ENCODE measurements around the gene HDDC2.
"Not testable (repeated sequence)": the region's sequence is repeated elsewhere in the genome, so short reads cannot be mapped to it uniquely, and the experiment has no call there.

Gene HDDC2

DNA sequence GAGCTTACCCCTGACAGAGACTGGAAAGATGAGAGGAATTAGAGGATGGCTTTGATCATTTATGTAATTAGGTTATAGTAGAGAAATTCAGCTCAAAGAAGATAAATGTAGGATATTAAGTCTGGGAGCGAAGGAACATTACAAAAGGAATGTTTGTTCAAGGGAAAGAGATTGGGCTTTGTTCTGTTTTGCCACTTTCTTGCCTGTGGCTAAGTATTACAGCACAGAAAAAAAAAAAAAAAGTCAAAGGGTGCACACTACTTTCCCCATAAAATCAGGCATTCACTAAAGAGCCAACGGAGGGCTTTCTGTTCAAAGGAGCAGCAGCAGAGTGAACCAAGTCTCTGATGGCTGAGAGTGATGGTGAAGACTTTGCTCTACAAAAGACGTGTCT is 5.0 kb upstream of the HDDC2 start:
- no peak for DNase-seq (ENCODE audit: low read depth)

- no peak for DNase-seq (ENCODE audit: low read depth)
Measured at GRCh38 chr6:125304970-125305660, 3.3 kb upstream of the HDDC2 start.

DNA sequence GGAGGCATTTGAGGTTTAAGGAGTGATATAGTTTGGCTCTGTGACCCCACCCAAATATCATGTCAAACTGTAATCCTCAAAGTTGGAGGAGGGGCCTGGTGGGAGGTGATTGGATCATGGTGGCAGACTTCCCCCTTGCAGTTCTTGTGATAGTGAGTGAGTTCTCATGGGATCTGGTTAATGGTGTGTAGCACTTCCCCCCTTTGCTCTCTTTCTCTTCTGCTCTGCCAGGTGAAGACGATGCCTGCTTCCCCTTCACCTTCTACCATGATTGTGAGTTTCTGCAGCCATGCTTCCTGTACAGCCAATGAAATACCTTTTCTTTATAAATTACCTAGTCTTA is 1.7 kb upstream of the HDDC2 start:
- DNase-seq (ENCODE audit: low read depth) = no peak

- DNase-seq (ENCODE audit: low read depth) = no peak
Measured at GRCh38 chr6:125302840-125303511, 1.2 kb upstream of the HDDC2 start.

- no peak for DNase-seq (ENCODE audit: low read depth)
Measured at GRCh38 chr6:125300992-125301434, 754 bp downstream of the HDDC2 start.

GRCh38 chr6:125299257-125299656 is 2.5 kb downstream of the HDDC2 start:
- no peak for DNase-seq (ENCODE audit: low read depth)

GRCh38 chr6:125296471-125296870 is 5.3 kb downstream of the HDDC2 start:
- no peak for DNase-seq (ENCODE audit: low read depth)

- DNase-seq (ENCODE audit: low read depth) = no peak
Measured at GRCh38 chr6:125294925-125295324, 6.8 kb downstream of the HDDC2 start.

DNA sequence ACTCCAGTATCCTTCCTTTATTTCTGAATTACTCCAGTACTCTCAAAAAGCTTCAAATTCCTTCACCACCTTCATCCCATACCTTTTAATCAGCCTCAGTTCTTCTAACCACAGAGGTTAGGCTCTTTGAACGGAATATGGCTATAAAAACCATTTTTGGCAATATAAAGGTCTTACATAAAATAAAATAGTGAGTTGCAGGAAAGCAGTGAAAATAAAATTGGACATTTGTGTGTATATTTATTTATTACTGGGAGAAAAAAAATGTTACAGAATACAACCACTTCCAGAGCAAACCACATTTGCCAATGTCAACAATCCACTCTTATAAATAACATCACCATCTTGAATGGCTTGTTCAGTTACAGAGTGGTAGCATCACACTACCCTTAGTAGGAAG is 7.7 kb downstream of the HDDC2 start:
- no peak for DNase-seq (ENCODE audit: low read depth)

DNA sequence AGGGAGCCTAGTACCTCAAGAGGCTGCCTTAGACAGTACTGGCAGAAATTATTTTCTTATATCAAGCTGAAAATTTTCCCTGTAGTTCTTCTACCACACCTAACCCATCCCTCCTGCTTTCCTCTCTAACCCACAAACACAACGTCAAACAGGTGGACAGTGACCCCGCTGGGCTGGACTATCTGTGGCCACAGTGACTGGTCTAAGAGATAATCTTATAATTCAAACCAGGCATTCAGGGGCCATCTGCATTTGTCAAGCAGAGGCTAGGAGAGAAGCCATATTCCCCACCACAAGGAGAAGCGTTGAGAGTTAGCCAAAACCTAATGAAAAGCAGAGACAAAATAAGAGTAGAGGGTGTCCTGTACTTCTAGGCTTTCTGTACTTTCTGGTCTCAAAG is 8.2 kb downstream of the HDDC2 start:
- DNase-seq (ENCODE audit: low read depth) = no peak

- no peak for DNase-seq (ENCODE audit: low read depth)
Measured at GRCh38 chr6:125287718-125288117, 14.0 kb downstream of the HDDC2 start.

DNA sequence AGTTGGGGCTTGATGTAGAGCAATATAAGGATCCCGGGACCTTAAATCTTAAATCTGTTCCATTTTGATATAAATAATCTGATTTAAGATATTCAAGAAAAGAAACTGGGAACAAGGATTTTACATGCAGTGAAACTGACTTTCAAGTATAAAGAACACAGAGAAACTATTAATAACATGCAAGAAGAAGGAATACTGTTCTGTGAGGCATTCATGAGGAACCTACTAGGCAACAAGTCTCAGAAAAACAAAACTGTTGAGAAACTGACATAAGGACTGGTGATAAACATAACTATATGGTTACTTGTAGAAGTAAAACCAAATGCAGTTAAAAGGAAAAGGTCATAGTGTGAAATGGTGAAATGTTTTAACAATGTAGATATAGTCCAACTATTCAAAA is 15.8 kb downstream of the HDDC2 start:
- no peak for DNase-seq (ENCODE audit: low read depth)

GRCh38 chr6:125285353-125285752 is 16.4 kb downstream of the HDDC2 start:
- DNase-seq (ENCODE audit: low read depth) = no peak

DNA sequence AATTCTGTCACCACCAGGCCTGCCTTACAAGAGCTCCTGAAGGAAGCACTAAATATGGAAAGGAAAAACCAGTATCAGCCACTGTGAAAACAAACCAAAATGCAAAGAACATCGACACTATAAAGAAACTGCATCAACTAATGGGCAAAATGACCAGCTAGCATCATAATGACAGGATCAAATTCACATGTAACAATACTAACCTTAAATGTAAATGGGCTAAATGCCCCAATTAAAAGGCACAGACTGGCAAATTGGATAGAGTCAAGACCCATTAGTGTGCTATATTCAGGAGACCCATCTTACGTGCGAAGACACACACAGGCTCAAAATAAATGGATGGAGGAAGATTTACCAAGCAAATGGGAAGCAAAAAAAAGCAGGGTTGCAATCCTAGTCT is 19.3 kb downstream of the HDDC2 start:
- not testable (repeated sequence) for DNase-seq (ENCODE audit: low read depth)

DNA sequence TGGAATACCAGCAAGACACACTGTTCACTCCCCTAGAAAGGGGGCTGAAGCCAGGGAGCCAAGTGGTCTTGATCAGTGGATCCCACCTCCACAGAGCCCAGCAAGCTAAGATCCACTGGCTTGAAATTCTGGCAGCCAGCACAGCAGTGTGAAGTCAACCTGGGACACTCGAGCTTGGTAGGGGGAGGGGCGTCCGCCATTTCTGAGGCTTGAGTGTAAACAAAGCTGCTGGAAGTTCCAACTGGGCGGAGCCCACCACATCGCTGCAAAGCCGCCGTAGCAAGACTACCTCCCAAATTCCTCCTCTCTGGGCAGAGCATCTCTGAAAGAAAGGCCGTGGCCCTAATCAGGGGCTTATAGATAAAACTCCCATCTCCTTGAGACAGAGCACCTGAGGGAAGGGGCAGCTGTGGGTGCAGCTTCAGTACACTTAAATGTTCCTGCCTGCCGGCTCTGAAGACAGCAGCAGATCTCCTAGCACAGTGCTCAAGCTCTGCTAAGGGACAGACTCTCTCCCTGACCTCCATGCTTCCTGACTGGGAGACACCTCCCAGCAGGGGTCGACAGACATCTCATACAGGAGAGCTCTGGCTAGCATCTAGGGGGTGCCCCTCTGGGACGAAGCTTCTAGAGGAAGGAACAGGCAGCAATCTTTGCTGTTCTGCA is 21.3 kb downstream of the HDDC2 start:
- not testable (repeated sequence) for DNase-seq (ENCODE audit: low read depth)

DNA sequence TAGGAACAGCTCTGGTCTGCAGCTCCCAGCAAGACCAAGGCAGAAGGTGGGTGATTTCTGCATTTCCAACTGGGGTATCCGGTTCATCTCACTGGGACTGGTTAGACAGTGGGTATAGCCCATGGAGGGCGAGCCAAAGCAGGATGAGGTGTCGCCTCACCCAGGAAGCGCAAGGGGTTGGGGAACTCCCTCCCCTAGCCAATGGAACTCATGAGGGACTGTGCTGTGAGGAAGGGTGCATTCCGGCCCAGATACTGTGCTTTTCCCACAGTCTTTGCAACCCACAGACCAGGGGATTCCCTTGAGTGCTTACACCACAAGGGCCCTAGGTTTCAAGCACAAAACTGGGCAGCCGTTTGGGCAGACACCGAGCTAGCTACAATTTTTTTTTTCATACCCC is 21.8 kb downstream of the HDDC2 start:
- no peak for DNase-seq (ENCODE audit: low read depth)

GRCh38 chr6:125277838-125278237 is 23.9 kb downstream of the HDDC2 start:
- no peak for DNase-seq (ENCODE audit: low read depth)

DNA sequence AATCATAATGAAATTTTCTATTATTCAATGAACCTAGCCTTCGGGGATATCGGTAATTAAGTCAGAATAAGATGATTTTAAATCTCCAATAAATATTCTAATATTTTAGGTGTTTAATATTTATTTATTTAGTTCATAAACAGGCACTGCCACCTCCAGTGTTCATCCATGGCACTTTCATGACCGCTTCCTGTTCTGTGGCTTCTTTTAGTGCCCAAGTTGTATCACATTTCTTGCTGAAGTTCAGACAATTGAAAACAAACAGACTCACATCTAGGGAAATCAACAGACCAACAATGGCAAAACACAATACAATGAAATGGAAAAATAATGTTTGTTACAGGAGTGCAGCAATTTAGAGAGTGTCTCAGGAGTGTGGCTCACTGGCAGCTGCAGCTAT is 26.0 kb downstream of the HDDC2 start:
- no peak for DNase-seq (ENCODE audit: low read depth)

DNA sequence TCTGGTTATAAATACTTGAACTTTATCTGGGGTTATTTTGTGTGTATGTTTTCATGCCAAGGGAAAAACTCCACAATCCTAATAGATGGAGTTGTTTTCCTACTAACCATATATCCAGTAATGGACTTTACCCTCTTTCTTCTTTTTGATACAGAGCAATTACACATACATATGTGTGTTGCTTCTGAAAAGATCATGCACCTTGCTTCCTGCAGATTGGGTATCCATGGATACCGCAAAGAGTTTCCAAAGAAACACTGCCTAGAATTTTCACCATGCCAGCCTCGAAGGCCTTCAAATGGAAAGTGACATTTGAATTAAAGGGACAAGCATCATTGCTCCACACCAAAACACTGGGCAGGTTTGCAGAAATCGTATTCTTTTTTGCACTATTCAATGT is 26.8 kb downstream of the HDDC2 start:
- DNase-seq (ENCODE audit: low read depth) = no peak

- no peak for DNase-seq (ENCODE audit: low read depth)
Measured at GRCh38 chr6:125273965-125274364, 27.8 kb downstream of the HDDC2 start.

GRCh38 chr6:125273251-125273650 is 28.5 kb downstream of the HDDC2 start:
- no peak for DNase-seq (ENCODE audit: low read depth)

- no peak for DNase-seq (ENCODE audit: low read depth)
Measured at GRCh38 chr6:125271486-125272159, 30.1 kb downstream of the HDDC2 start.

DNA sequence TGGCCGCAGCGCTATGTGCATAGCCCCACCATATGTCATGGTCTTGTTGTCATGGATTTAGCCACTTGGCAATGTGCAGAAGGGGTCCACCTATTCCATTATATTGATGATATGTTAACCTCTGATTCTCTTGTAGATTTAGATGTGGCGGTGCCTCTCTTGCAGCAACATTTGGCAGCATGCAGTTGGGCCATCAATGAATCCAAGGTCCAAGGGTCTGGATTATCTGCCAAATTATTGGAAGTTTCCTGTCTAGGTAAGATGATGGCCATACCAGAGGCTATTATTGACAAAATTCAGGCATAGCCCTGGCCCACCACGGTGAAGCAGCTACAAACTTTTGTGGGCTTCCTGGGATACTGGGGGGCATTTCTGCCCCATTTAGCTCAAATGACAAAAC is 31.4 kb downstream of the HDDC2 start:
- no peak for DNase-seq (ENCODE audit: low read depth)

All from stromal cell of bone marrow (primary cell).